Spleen (tissue), 11 donors: Measurements from ENCODE around the gene MYCBPAP. TPM values are rescaled to one million over a fixed set of nuclear protein-coding genes. Genes with fewer than 3 reads are reported as not detected.

Experiments
- DNase-seq: peaks from one replicate; pipeline ENCODE4 v3.0.0-alpha.2; 2020
- H3K27ac ChIP-seq, 8 donors: fragments of 200-600 bp; sonication (generic) in 7 of 8; 1 replicate in 4 of 8; 2 replicates in 4 of 8; pipeline versions ENCODE4 v1.5.0 to v1.8.0; 2016 to 2021; ENCODE audit warnings: inconsistent platforms in 4 of 8, mild to moderate bottlenecking in 4 of 8, moderate library complexity in 1 of 8
- H3K27me3 ChIP-seq, 7 donors: fragments of 200-600 bp; sonication (generic) in 6 of 7; replicated peaks in 1 of 7; 1 replicate in 4 of 7; 2 replicates in 3 of 7; pipeline versions ENCODE4 v1.5.0 to v1.8.0; 2016 to 2021; ENCODE audit warnings: inconsistent platforms in 3 of 7, mild to moderate bottlenecking in 1 of 7
- H3K36me3 ChIP-seq, 6 donors: fragments of 200-600 bp; sonication (generic) in 5 of 6; 1 replicate in 4 of 6; 2 replicates in 2 of 6; pipeline versions ENCODE4 v1.5.0 to v1.8.0; 2016 to 2021; ENCODE audit warnings: inconsistent platforms in 2 of 6
- H3K4me1 ChIP-seq, 6 donors: fragments of 200-600 bp; sonication (generic) in 5 of 6; 1 replicate in 3 of 6; 2 replicates in 3 of 6; pipeline versions ENCODE4 v1.5.0 to v1.8.0; 2016 to 2021; ENCODE audit warnings: inconsistent platforms in 3 of 6
- H3K4me3 ChIP-seq, 8 donors: fragments of 200-600 bp; sonication (generic) in 7 of 8; 1 replicate in 4 of 8; 2 replicates in 4 of 8; pipeline versions ENCODE4 v1.5.0 to v1.8.0; 2016 to 2021; ENCODE audit warnings: inconsistent platforms in 4 of 8, mild to moderate bottlenecking in 4 of 8, moderate library complexity in 2 of 8
- H3K9me3 ChIP-seq, 8 donors: fragments of 200-600 bp; sonication (generic) in 7 of 8; 1 replicate in 4 of 8; 2 replicates in 4 of 8; pipeline versions ENCODE4 v1.5.0 to v1.8.0; 2016 to 2021; ENCODE audit warnings: inconsistent platforms in 4 of 8
- POLR2A ChIP-seq, 3 donors: fragments of 450-650 bp; IDR thresholded peaks; one replicate each; pipeline ENCODE4 v1.5.1; 2017; ENCODE audit warnings: antibody characterized with exemption in 3 of 3, mild to moderate bottlenecking in 1 of 3
- POLR2AphosphoS5 ChIP-seq, 3 donors: sonication (generic); formaldehyde crosslinking; IDR thresholded peaks; one replicate each; pipeline ENCODE4 v1.5.1; 2017; ENCODE audit warnings: antibody characterized with exemption in 3 of 3
- WGBS, 5 donors: extraction: QIAGEN DNeasy Blood & Tissue Kit in 3 of 5; methylation state at CpG; one replicate each; pipeline versions ENCODE4 v1.1.5 to v1.1.7; 2013 to 2018; 5-methylcytosine and 5-hydroxymethylcytosine counted together
- intact Hi-C: fragments of 100-400 bp; cut with DNase I; formaldehyde crosslinking; loops from one replicate; pipeline ENCODE4 v1.15.0; 2023; ENCODE audit warnings: low total_unique reads
- polyA plus RNA-seq, 3 donors: library from polyadenylated mRNA; stranded (reverse); fragments of 200-250 nt; gene quantifications; one replicate each; pipeline ENCODE4 v1.2.1, GENCODE V29; 2013
- total RNA-seq, 7 donors: library from RNA; depleted of rRNA in 3 of 7; stranded (reverse); fragments of >200 nt in 3 of 7; fragmentation: NEBNext Ultra II Directional in 4 of 7; extraction: Animal tissue kit (Norgen Biotek cat#: 25700) in 4 of 7; gene quantifications; one replicate each; pipeline versions ENCODE4 v1.1.0 to v1.2.1, GENCODE V29; 2016 to 2021
- TF ChIP-seq, protein P1 (sequence below), 11 experiments: fragments of 200-600 bp in 7 of 11; fragments of 450-650 bp in 4 of 11; sonication (generic) in 4 of 11; IDR thresholded peaks in 8 of 11; conservative IDR thresholded peaks in 3 of 11; 1 replicate in 7 of 11; 2 replicates in 4 of 11; pipeline versions ENCODE4 v1.4.0 to v1.8.0; 2016 to 2021; ENCODE audit warnings: antibody characterized with exemption in 11 of 11, inconsistent platforms in 4 of 11, mild to moderate bottlenecking in 1 of 11
- donor health status: healthy with polysubstance abuse.
- donor health status: DM: no; HTN: no; CAD: no; lungs with moderate emphysema.
- donor health status: DM: no; HTN: no; CAD: no.
- donor health status: Bipolar disorder and iron deficiency.
- donor health status: healthy.
- donor health status: DM: no; HTN: no; CAD: no.
- donor health status: DM: yes; HTN: yes; CAD: no.

Gene MYCBPAP
- total and polyA plus RNA-seq, 10 donors = 0.15 to 2.8 (median 0.84) TPM

DNA sequence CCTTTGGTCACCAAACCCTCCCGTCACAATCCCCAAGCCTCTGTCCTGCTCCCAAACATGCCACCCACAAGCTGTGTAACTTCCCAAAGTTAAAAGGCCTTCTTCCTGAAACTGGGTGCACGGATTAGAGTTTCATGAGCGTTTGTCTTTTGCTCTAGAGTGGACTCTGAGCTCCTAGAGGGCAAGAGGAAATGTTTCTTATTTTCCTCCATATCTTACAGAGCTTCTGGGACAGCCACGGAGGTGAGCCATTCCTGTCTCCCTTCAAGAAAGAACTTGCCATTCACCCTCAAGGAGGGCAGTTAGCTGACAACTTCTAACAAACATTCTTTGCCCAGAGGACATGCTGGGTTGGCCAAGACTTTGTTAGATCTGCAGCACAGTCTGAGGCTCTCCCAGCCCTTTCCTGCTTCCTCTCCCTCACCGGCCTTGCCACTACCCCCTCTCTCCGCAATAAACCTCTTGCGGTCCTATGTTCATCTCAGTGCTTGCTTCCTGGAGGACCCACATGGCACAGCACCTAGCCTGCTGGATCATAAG lies 2.6 kb upstream of the MYCBPAP start:
- no peak for DNase-seq
- H3K27ac ChIP-seq = no peak overlapping the region
- 48 to 63% (median 56%) methylated on average over 7 of the region's 7 CpGs for WGBS, 5 donors
- H3K27me3 ChIP-seq = peaks cover 0 to 14% (median 0%) of the 10 kb centered on the region in 7 donors
- no peaks in the 10 kb centered on the region for H3K9me3 ChIP-seq
- H3K4me1 ChIP-seq = peaks cover 0 to 20% (median 13%) of the 10 kb centered on the region in 6 donors
- TF ChIP-seq, protein P1, sequence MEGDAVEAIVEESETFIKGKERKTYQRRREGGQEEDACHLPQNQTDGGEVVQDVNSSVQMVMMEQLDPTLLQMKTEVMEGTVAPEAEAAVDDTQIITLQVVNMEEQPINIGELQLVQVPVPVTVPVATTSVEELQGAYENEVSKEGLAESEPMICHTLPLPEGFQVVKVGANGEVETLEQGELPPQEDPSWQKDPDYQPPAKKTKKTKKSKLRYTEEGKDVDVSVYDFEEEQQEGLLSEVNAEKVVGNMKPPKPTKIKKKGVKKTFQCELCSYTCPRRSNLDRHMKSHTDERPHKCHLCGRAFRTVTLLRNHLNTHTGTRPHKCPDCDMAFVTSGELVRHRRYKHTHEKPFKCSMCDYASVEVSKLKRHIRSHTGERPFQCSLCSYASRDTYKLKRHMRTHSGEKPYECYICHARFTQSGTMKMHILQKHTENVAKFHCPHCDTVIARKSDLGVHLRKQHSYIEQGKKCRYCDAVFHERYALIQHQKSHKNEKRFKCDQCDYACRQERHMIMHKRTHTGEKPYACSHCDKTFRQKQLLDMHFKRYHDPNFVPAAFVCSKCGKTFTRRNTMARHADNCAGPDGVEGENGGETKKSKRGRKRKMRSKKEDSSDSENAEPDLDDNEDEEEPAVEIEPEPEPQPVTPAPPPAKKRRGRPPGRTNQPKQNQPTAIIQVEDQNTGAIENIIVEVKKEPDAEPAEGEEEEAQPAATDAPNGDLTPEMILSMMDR (IDR thresholded peaks at IDR 0.05 in 8 of 11, conservative IDR thresholded peaks at IDR 0.05 in 3 of 11) = no peak
- no peak for TF ChIP-seq POLR2A (IDR thresholded peaks at IDR 0.05)
- no peak for TF ChIP-seq POLR2AphosphoS5 (IDR thresholded peaks at IDR 0.05)
- intact Hi-C loops = no loop called here
- H3K36me3 ChIP-seq = no peaks in the 10 kb centered on the region
- no peak overlapping the region for H3K4me3 ChIP-seq

DNA sequence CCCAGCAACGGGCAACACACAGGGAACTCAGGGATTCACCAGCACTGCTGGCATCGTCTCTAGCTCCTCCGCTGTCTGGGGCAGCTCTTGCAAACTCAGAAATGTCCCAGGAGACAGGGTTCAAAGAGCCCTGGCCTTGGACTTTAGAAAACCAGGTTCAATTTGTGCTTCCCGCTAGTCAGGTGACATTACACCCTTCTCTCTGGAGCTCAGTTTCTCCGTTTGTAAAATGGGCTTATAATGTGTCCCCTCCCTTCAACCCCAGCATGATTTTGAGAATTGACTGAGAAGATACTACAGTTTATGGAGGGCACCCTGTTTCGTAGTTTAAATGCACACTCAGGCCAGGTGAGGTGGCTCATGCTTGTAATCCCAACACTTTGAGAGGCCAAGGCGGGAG lies 1.9 kb upstream of the MYCBPAP start:
- H3K36me3 ChIP-seq = no peaks in the 10 kb centered on the region
- TF ChIP-seq, protein P1 (IDR thresholded peaks at IDR 0.05 in 8 of 11, conservative IDR thresholded peaks at IDR 0.05 in 3 of 11) = no peak
- no peak for TF ChIP-seq POLR2A (IDR thresholded peaks at IDR 0.05)
- no peak for TF ChIP-seq POLR2AphosphoS5 (IDR thresholded peaks at IDR 0.05)

GRCh38 chr17:50508573-50509460 lies 578 bp downstream of the MYCBPAP start:
- WGBS, 5 donors = 26 to 49% (median 34%) methylated on average over 18 to 32 of the region's 32 CpGs
- intact Hi-C loops = no loop called here
- Histone ChIP-seq H3K4me3 (peak overlapping the region; percentile 42 to 84 (median 62)), H3K27ac (peak overlapping the region in 7 of 8 donors; percentile 65 to 87 (median 80)), H3K36me3 (no peaks in the 10 kb centered on the region), H3K27me3 (peaks cover 0 to 14% (median 0%) of the 10 kb centered on the region in 7 donors), H3K4me1 (peaks cover 0 to 22% (median 13%) of the 10 kb centered on the region in 6 donors), H3K9me3 (no peaks in the 10 kb centered on the region)
- no peak for TF ChIP-seq POLR2A (IDR thresholded peaks at IDR 0.05)
- TF ChIP-seq POLR2AphosphoS5 (IDR thresholded peaks at IDR 0.05) = no peak
- TF ChIP-seq, protein P1 (IDR thresholded peaks at IDR 0.05 in 8 of 11, conservative IDR thresholded peaks at IDR 0.05 in 3 of 11) = no peak
- no peak for DNase-seq

More for the DNA sequence above, 1.9 kb upstream of the MYCBPAP start:
- no peak overlapping the region for H3K27ac ChIP-seq
- 76 to 83% (median 81%) methylated on average over 7 of the region's 7 CpGs for WGBS, 5 donors
- DNase-seq = peak; percentile 49
- intact Hi-C loops = no loop called here
- peaks cover 0 to 14% (median 0%) of the 10 kb centered on the region in 7 donors for H3K27me3 ChIP-seq
- peaks cover 0 to 22% (median 13%) of the 10 kb centered on the region in 6 donors for H3K4me1 ChIP-seq
- no peaks in the 10 kb centered on the region for H3K9me3 ChIP-seq
- no peak overlapping the region for H3K4me3 ChIP-seq

DNA sequence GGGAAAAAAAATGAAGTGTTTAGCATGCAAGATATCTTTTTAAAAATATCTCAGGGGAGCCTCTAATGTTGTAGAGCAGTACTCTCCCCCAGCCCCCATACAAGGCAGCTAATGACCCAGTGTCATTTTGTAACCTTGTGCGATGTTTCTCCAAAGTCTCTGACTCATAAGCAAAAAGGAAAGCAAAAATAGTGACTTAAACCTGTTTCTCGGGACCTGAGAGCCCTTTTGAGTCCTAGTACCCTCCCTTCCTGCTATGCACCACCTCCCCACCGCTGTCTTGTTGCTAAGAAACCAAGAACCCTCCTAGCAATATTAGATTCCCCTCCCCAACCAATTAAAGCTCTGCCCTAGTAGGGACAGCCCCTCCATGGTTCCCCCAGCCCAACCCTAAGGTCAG lies 2.8 kb downstream of the MYCBPAP start:
- DNase-seq = peak; percentile 16
- H3K4me3 ChIP-seq = no peak overlapping the region
- 33 to 45% (median 40%) methylated on average over 3 of the region's 3 CpGs for WGBS, 5 donors
- no peak for TF ChIP-seq POLR2AphosphoS5 (IDR thresholded peaks at IDR 0.05)
- intact Hi-C loops = no loop called here
- H3K9me3 ChIP-seq = no peaks in the 10 kb centered on the region
- H3K4me1 ChIP-seq = peaks cover 0 to 22% (median 13%) of the 10 kb centered on the region in 6 donors
- peak overlapping the region in 1 of 8 donors; percentile 33 for H3K27ac ChIP-seq
- peaks cover 0 to 14% (median 0%) of the 10 kb centered on the region in 7 donors for H3K27me3 ChIP-seq
- no peaks in the 10 kb centered on the region for H3K36me3 ChIP-seq
